Type B pancreatic cell (in vitro differentiated cells): ENCODE results near the gene SPG21. TPM values are rescaled to one million over a fixed set of nuclear protein-coding genes. Genes with fewer than 3 reads are reported as not detected.

ENCODE experiments used
- DNase-seq: peaks from one replicate; pipeline ENCODE4 v3.0.0; 2021; ENCODE audit warnings: mixed read lengths; ENCODE audit not compliant: unreplicated experiment; ENCODE audit errors: extremely low spot score
- H3K27ac Mint-ChIP-seq: 2 replicates; pipeline ENCODE4 v1.8.0; 2021; ENCODE audit warnings: mild to moderate bottlenecking, mixed read lengths
- H3K27me3 Mint-ChIP-seq: 2 replicates; pipeline ENCODE4 v1.8.0; 2021; ENCODE audit warnings: mixed read lengths
- H3K36me3 Mint-ChIP-seq: 2 replicates; pipeline ENCODE4 v1.8.0; 2021; ENCODE audit warnings: mixed read lengths
- H3K4me1 Mint-ChIP-seq: one replicate; pipeline ENCODE4 v1.8.0; 2021; ENCODE audit warnings: mixed read lengths; ENCODE audit not compliant: unreplicated experiment
- H3K4me3 Mint-ChIP-seq: 2 replicates; pipeline ENCODE4 v1.8.0; 2021; ENCODE audit warnings: mild to moderate bottlenecking, mixed read lengths
- H3K9me3 Mint-ChIP-seq: 2 replicates; pipeline ENCODE4 v1.8.0; 2021; ENCODE audit warnings: mixed read lengths
- total RNA-seq: library from RNA; stranded (reverse); gene quantifications from 2 replicates; pipeline ENCODE4 v1.2.1, GENCODE V29; 2021; ENCODE audit warnings: low replicate concordance
- TF ChIP-seq, protein P1 (sequence below): fragments of 200-600 bp; sonication (generic); conservative IDR thresholded peaks from 2 replicates; pipeline ENCODE4 v1.5.0; 2021; ENCODE audit warnings: antibody characterized with exemption, mild to moderate bottlenecking

Gene SPG21
- total RNA-seq, 1 donor from 2014 or later = 80.7 TPM

DNA sequence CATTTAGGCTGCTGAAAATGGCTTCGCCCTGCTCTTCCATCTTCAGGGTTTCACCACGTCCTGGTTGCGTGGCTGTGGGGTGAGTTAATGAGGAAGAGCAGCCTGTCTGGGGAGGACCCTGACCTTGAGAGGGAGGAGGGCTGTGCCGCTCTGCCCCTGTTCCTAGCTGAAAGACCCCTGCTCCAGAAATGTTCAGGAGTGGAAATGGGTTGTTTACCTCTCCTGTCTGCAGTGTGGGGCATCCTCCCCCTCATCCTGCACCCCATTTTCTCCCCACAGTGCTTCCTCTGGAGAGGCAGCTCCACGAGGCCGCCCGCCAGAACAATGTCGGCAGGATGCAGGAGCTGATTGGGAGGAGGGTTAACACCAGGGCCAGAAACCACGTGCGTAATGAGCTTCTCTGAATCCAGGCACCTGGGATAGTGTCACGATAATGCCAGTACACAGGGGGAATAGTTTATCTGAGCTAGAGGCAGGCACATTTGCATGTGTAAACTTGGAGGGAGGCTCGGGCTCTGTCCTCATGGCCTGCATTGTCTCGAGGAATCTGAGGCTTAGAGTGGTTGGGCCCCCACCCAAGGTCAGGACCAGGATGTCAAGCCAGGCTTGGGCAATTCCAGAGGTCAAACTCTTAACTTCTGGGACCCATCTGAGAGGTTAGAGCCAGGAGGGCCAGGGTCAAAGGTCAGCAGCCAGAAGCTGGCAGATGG lies 74.0 kb downstream of the SPG21 start:
- Mint-ChIP-seq H3K4me3 (no peak overlapping the region), H3K4me1 (peaks cover 19% of the 10 kb centered on the region), H3K9me3 (no peaks in the 10 kb centered on the region), H3K36me3 (no peaks in the 10 kb centered on the region), H3K27ac (no peak overlapping the region), H3K27me3 (peaks cover 34% of the 10 kb centered on the region)
- no peak for DNase-seq
- TF ChIP-seq, protein P1, sequence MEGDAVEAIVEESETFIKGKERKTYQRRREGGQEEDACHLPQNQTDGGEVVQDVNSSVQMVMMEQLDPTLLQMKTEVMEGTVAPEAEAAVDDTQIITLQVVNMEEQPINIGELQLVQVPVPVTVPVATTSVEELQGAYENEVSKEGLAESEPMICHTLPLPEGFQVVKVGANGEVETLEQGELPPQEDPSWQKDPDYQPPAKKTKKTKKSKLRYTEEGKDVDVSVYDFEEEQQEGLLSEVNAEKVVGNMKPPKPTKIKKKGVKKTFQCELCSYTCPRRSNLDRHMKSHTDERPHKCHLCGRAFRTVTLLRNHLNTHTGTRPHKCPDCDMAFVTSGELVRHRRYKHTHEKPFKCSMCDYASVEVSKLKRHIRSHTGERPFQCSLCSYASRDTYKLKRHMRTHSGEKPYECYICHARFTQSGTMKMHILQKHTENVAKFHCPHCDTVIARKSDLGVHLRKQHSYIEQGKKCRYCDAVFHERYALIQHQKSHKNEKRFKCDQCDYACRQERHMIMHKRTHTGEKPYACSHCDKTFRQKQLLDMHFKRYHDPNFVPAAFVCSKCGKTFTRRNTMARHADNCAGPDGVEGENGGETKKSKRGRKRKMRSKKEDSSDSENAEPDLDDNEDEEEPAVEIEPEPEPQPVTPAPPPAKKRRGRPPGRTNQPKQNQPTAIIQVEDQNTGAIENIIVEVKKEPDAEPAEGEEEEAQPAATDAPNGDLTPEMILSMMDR = no peak

Other genes starting within 250 kb of the SPG21 start
- 6.4 and 19.7 TPM in 2 replicates for gene RBPMS2, start 214.3 kb downstream of the SPG21 start, total RNA-seq
- 8.0 and 30.5 TPM in 2 replicates for gene PIF1, start 164.3 kb downstream of the SPG21 start, total RNA-seq
- gene PLEKHO2, start 148.0 kb downstream of the SPG21 start, total RNA-seq = 10.1 and 11.2 TPM in 2 replicates
- 2.3 and 3.2 TPM in 2 replicates for gene ANKDD1A, start 78.0 kb downstream of the SPG21 start, total RNA-seq
- 19.2 and 19.5 TPM in 2 replicates for gene MTFMT, start 39.7 kb upstream of the SPG21 start, total RNA-seq
- gene SLC51B, start 55.5 kb upstream of the SPG21 start, total RNA-seq = 1.2 and 5.7 TPM in 2 replicates
- 0.33 and 4.0 TPM in 2 replicates for gene RASL12, start 78.1 kb upstream of the SPG21 start, total RNA-seq
- not detected in 2 replicates for gene KBTBD13, start 86.8 kb upstream of the SPG21 start, total RNA-seq
- 2.6 and 6.0 TPM in 2 replicates for gene UBAP1L, start 125.3 kb upstream of the SPG21 start, total RNA-seq
- 22.2 and 38.9 TPM in 2 replicates for gene PDCD7, start 143.9 kb upstream of the SPG21 start, total RNA-seq
- gene CLPX, start 195.4 kb upstream of the SPG21 start, total RNA-seq = 52.1 and 55.1 TPM in 2 replicates
- 0.07 and 1.8 TPM in 2 replicates for gene CILP, start 221.6 kb upstream of the SPG21 start, total RNA-seq